ENCODE results near the gene SLC4A3. TPM values are rescaled to one million over a fixed set of nuclear protein-coding genes. Genes with fewer than 3 reads are reported as not detected.

SLC4A3 gene
- total RNA-seq, 4 donors from 2014 or later = 0.34 to 2.1 (median 0.90) TPM

GRCh38 chr2:219603771-219604170 is 23.7 kb upstream of the SLC4A3 start:
- intact Hi-C loops (cut with DNase I; ENCODE audit: low total_unique reads) = no loop called here
- WGBS, 2 donors = 85 to 92% methylated on average over 5 of the region's 5 CpGs

GRCh38 chr2:219605607-219605954 is 21.8 kb upstream of the SLC4A3 start:
- 87 to 90% methylated on average over 6 of the region's 6 CpGs for WGBS, 2 donors
- TF ChIP-seq, protein P1, sequence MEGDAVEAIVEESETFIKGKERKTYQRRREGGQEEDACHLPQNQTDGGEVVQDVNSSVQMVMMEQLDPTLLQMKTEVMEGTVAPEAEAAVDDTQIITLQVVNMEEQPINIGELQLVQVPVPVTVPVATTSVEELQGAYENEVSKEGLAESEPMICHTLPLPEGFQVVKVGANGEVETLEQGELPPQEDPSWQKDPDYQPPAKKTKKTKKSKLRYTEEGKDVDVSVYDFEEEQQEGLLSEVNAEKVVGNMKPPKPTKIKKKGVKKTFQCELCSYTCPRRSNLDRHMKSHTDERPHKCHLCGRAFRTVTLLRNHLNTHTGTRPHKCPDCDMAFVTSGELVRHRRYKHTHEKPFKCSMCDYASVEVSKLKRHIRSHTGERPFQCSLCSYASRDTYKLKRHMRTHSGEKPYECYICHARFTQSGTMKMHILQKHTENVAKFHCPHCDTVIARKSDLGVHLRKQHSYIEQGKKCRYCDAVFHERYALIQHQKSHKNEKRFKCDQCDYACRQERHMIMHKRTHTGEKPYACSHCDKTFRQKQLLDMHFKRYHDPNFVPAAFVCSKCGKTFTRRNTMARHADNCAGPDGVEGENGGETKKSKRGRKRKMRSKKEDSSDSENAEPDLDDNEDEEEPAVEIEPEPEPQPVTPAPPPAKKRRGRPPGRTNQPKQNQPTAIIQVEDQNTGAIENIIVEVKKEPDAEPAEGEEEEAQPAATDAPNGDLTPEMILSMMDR (IDR thresholded peaks at IDR 0.05) = no peak
- no peak for TF ChIP-seq POLR2A (IDR thresholded peaks at IDR 0.05)
- intact Hi-C loops (cut with DNase I; ENCODE audit: low total_unique reads) = no loop called here
- DNase-seq (ENCODE audit: low spot score in 2 of 2) = no peak
- no peak overlapping the region for H3K4me3 ChIP-seq (ENCODE audit: low read depth, poor library complexity, severe bottlenecking)

More at GRCh38 chr2:219603771-219604170, 23.7 kb upstream of the SLC4A3 start:
- TF ChIP-seq, protein P1 (IDR thresholded peaks at IDR 0.05) = no peak
- no peak for DNase-seq (ENCODE audit: low spot score in 2 of 2)
- no peak overlapping the region for H3K4me3 ChIP-seq (ENCODE audit: low read depth, poor library complexity, severe bottlenecking)

GRCh38 chr2:219607931-219608330 is 19.5 kb upstream of the SLC4A3 start:
- TF ChIP-seq, protein P1 (IDR thresholded peaks at IDR 0.05) = no peak
- TF ChIP-seq POLR2A (IDR thresholded peaks at IDR 0.05) = no peak
- no peak for DNase-seq (ENCODE audit: low spot score in 2 of 2)
- WGBS, 2 donors = 90 to 97% methylated on average over 9 to 12 of the region's 15 CpGs
- intact Hi-C loops (cut with DNase I; ENCODE audit: low total_unique reads) = no loop called here
- H3K4me3 ChIP-seq (ENCODE audit: low read depth, poor library complexity, severe bottlenecking) = no peak overlapping the region

- no peak for DNase-seq (ENCODE audit: low spot score in 2 of 2)
- intact Hi-C loops (cut with DNase I; ENCODE audit: low total_unique reads) = no loop called here
- H3K4me3 ChIP-seq (ENCODE audit: low read depth, poor library complexity, severe bottlenecking) = no peak overlapping the region
- TF ChIP-seq POLR2A (IDR thresholded peaks at IDR 0.05) = no peak
- TF ChIP-seq, protein P1 (IDR thresholded peaks at IDR 0.05) = no peak
- 85% methylated on average over 10 to 11 of the region's 15 CpGs for WGBS, 2 donors
Observed at GRCh38 chr2:219608399-219608964, 18.9 kb upstream of the SLC4A3 start.

GRCh38 chr2:219609149-219609750 is 18.2 kb upstream of the SLC4A3 start:
- no peak for DNase-seq (ENCODE audit: low spot score in 2 of 2)
- TF ChIP-seq, protein P1 (IDR thresholded peaks at IDR 0.05) = no peak
- no peak for TF ChIP-seq POLR2A (IDR thresholded peaks at IDR 0.05)
- 81 to 88% methylated on average over 12 to 13 of the region's 13 CpGs for WGBS, 2 donors
- intact Hi-C loops (cut with DNase I; ENCODE audit: low total_unique reads) = no loop called here
- no peak overlapping the region for H3K4me3 ChIP-seq (ENCODE audit: low read depth, poor library complexity, severe bottlenecking)

GRCh38 chr2:219611306-219611705 is 16.1 kb upstream of the SLC4A3 start:
- no peak for TF ChIP-seq POLR2A (IDR thresholded peaks at IDR 0.05)
- TF ChIP-seq, protein P1 (IDR thresholded peaks at IDR 0.05) = no peak
- no peak overlapping the region for H3K4me3 ChIP-seq (ENCODE audit: low read depth, poor library complexity, severe bottlenecking)
- no peak for DNase-seq (ENCODE audit: low spot score in 2 of 2)
- WGBS, 2 donors = 91% methylated on average over 9 of the region's 9 CpGs
- intact Hi-C loops (cut with DNase I; ENCODE audit: low total_unique reads) = no loop called here

All from lower leg skin (tissue), 4 donors.